GM10266 (cell line): ENCODE results near the gene ENAH.

Experiments used
- DNase-seq: peaks from one replicate; pipeline ENCODE4 v3.0.0; 2012; ENCODE audit errors: extremely low spot score
- TF ChIP-seq, protein P1 (sequence below): IDR thresholded peaks from 2 replicates; pipeline ENCODE4 v1.5.1; 2012; ENCODE audit warnings: mild to moderate bottlenecking, low read depth; ENCODE audit not compliant: control insufficient read depth, insufficient read depth; ENCODE audit errors: missing control alignments

ENAH gene

GRCh38 chr1:225539575-225539974 lies 113.3 kb downstream of the ENAH start:
- TF ChIP-seq, protein P1, sequence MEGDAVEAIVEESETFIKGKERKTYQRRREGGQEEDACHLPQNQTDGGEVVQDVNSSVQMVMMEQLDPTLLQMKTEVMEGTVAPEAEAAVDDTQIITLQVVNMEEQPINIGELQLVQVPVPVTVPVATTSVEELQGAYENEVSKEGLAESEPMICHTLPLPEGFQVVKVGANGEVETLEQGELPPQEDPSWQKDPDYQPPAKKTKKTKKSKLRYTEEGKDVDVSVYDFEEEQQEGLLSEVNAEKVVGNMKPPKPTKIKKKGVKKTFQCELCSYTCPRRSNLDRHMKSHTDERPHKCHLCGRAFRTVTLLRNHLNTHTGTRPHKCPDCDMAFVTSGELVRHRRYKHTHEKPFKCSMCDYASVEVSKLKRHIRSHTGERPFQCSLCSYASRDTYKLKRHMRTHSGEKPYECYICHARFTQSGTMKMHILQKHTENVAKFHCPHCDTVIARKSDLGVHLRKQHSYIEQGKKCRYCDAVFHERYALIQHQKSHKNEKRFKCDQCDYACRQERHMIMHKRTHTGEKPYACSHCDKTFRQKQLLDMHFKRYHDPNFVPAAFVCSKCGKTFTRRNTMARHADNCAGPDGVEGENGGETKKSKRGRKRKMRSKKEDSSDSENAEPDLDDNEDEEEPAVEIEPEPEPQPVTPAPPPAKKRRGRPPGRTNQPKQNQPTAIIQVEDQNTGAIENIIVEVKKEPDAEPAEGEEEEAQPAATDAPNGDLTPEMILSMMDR: no peak
- DNase-seq: no peak

DNA sequence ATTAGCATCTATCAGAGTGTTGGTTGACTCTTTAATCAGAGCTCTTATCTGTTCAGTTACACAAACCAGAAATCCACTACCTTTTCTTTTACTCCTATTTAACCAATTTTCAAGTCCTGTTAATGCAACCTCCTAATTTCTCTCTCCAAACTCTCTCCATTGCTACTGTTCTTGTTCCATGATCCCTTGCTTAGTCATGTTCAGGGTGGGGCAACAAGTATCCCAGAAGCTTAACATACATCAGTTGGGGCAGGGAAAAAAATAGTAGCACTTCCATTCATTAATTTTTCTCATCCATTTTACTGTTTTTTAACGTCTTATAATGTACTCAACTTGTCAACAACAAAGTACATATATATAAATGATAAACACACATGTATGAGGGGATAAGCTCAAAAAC lies 113.9 kb downstream of the ENAH start:
- TF ChIP-seq, protein P1: no peak

GRCh38 chr1:225537554-225538251 lies 115.2 kb downstream of the ENAH start:
- TF ChIP-seq, protein P1: no peak

More for the DNA sequence above, 113.9 kb downstream of the ENAH start:
- no peak for DNase-seq

GRCh38 chr1:225535280-225535679 lies 117.6 kb downstream of the ENAH start:
- DNase-seq: no peak
- TF ChIP-seq, protein P1: no peak

More at GRCh38 chr1:225537554-225538251, 115.2 kb downstream of the ENAH start:
- DNase-seq: no peak

GRCh38 chr1:225534772-225535171 lies 118.2 kb downstream of the ENAH start:
- DNase-seq: no peak
- TF ChIP-seq, protein P1: no peak

DNA sequence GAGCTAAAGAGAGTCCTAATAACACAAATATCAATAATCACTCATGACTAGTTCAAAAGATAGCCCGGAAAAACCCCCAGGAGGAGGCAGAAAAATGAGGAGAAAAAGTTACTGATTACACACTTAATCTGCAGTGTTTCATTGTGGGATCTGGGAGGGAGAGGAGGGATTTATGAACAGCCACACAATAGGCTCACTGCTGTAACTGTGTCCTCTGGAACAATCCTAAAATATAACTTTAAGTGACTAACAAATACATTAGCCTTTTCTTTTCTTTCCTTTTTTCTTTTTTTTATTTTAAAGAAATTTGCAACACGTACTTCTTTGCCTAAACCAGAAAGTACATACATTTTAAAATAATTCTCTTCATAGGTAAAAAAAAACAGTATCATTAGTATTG lies 118.8 kb downstream of the ENAH start:
- TF ChIP-seq, protein P1: no peak
- no peak for DNase-seq

- TF ChIP-seq, protein P1: no peak
Observed at GRCh38 chr1:225533238-225533637, 119.7 kb downstream of the ENAH start.

More at GRCh38 chr1:225533238-225533637, 119.7 kb downstream of the ENAH start:
- no peak for DNase-seq
